ENCODE results near the gene MACROD1.

DNA sequence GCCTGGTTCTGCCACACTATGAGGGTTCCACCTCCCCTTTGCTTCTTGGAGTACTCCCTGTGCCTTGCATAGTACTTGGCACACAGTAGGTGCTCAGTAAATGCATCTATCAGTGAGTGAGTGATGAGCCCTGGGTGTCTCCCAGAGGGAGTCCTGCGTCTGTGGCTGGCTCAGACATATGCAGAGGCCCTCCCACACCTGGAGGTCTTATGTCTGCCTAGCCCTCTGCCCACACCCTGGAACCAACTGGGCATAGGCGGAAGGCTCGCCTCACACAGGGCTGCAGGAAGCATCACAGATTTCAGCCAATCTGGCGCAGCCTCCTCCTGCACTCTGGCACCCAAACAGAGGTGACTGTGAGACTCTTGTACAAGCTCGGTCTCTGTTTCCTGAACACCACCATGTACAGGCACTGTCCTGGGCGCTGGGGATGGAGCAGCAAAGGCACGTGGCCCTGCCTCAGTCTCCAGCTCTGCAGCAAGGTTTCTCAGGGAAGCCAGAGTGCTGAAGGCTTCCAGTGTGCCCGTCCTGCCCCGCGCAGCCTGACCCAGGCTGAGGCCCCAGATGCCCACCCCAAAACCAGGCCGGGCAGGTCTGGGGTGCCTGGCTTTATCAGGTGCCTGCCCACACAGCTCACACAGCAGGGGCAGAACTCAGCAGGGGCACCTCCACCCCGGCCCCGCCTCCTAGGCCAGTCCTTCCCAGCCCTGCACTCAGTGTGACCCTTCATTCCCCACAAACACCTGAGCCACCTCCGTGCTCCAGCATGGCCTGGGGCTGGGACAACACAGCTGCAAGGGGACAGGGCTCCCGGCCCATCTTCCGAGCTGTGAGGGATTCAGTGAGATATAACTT, 103.5 kb downstream of the MACROD1 start:
- TF ChIP-seq, protein P1, sequence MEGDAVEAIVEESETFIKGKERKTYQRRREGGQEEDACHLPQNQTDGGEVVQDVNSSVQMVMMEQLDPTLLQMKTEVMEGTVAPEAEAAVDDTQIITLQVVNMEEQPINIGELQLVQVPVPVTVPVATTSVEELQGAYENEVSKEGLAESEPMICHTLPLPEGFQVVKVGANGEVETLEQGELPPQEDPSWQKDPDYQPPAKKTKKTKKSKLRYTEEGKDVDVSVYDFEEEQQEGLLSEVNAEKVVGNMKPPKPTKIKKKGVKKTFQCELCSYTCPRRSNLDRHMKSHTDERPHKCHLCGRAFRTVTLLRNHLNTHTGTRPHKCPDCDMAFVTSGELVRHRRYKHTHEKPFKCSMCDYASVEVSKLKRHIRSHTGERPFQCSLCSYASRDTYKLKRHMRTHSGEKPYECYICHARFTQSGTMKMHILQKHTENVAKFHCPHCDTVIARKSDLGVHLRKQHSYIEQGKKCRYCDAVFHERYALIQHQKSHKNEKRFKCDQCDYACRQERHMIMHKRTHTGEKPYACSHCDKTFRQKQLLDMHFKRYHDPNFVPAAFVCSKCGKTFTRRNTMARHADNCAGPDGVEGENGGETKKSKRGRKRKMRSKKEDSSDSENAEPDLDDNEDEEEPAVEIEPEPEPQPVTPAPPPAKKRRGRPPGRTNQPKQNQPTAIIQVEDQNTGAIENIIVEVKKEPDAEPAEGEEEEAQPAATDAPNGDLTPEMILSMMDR (IDR thresholded peaks at IDR 0.05 in 8 of 11, conservative IDR thresholded peaks at IDR 0.05 in 3 of 11), result no peak
- no peak for TF ChIP-seq POLR2AphosphoS5 (IDR thresholded peaks at IDR 0.05)
- no peak for TF ChIP-seq POLR2A (IDR thresholded peaks at IDR 0.05)

Data from spleen (tissue), 7 donors.